ENCODE results near the gene HOXB7.
A peak's percentile ranks its signal among the peaks of the same experiment; 100 is the strongest.

HOXB7 gene

DNA sequence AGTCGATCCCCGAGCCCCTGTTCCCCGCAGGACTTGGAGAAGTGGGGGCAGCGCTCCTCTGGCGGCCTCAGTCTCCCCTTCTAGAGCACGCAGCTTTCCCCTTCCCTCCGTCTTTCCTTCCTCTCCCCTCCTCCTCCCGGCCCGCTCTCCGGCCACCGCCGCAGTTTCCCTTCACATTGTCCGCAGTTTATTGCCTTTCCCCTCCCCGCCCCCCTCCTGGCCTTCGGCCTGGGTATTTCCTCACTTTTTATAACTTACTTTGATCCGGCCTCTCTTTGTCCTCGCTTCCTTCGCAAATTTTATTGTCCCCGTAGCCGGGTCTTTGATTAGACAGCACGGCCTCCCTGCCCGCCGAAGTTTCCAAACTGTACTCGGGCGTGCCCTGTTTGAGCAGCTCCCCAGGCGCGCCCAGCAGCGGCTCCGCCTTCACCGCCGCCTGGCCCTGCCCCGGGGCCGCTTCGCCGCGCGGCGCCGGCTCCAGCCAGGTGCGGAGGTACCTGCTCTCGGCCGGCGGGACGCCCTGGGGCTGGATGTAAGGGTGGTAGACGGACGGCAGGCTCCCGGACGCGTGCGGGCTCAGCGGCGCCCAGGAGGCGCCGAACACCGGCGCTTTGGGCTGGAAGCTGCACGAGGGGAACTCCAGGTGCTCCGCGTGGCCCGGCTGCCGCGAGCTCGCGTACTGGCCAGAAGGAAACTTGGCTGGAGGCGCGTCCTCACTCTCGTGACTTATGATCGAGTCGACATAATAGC, 14.9 kb upstream of the HOXB7 start:
- TF ChIP-seq, protein P1, sequence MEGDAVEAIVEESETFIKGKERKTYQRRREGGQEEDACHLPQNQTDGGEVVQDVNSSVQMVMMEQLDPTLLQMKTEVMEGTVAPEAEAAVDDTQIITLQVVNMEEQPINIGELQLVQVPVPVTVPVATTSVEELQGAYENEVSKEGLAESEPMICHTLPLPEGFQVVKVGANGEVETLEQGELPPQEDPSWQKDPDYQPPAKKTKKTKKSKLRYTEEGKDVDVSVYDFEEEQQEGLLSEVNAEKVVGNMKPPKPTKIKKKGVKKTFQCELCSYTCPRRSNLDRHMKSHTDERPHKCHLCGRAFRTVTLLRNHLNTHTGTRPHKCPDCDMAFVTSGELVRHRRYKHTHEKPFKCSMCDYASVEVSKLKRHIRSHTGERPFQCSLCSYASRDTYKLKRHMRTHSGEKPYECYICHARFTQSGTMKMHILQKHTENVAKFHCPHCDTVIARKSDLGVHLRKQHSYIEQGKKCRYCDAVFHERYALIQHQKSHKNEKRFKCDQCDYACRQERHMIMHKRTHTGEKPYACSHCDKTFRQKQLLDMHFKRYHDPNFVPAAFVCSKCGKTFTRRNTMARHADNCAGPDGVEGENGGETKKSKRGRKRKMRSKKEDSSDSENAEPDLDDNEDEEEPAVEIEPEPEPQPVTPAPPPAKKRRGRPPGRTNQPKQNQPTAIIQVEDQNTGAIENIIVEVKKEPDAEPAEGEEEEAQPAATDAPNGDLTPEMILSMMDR (IDR thresholded peaks at IDR 0.05; ENCODE audit: low read depth, low read length, missing control alignments), result no peak
- H3K4me3 ChIP-seq (ENCODE audit: low read depth, low read length), result peak overlapping the region; percentile 47
- no peak for DNase-seq (ENCODE audit: low read depth)

DNA sequence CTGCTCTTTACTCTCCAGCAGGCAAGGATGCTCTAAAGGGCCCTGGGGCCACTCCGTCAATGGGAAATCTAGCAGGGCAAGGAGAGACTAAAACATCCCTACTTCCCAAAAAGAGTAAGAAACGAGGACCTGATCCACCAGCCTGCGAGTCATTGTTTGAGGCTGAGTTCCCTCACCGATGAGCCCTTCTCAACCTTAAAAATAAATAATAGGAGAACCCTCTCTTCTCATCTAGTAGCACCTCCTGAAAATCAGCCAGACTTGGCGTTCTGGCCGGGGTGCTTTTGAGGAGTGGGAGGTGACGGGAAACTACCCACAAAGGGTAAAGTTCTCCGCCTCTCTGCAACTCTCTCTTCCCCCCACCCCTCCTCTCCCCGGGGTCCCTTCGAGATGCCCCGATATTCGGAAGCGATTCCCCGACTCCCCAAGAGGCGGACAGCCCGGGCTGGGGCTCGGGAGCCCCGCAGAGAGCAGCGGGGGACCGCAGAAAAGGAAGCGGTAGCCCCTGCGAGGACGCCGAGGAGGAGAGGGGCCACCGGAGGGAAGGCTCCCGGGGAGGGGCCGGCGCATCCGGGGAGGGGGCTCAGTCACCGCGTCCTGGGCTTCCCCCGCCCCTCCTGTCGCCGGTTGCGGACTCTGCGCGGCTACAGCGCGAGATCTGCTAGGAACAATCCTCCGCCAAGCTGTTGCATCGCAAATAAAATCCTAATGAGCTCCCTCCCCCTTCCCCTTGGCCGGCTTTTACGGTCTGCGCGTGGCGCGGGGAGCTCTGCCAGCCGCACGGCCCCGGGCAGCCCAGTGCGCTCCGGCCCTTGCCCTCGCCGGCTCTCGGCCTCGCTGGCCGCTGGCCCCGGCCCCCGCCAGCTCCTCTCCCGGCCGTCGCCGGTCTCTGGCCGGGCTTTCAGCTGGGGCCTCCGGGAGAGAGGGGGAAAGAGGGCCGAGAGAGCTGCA, 14.0 kb upstream of the HOXB7 start:
- DNase-seq (ENCODE audit: low read depth), result no peak
- TF ChIP-seq, protein P1 (IDR thresholded peaks at IDR 0.05; ENCODE audit: low read depth, low read length, missing control alignments), result no peak
- H3K4me3 ChIP-seq (ENCODE audit: low read depth, low read length), result peak overlapping the region; percentile 47

DNA sequence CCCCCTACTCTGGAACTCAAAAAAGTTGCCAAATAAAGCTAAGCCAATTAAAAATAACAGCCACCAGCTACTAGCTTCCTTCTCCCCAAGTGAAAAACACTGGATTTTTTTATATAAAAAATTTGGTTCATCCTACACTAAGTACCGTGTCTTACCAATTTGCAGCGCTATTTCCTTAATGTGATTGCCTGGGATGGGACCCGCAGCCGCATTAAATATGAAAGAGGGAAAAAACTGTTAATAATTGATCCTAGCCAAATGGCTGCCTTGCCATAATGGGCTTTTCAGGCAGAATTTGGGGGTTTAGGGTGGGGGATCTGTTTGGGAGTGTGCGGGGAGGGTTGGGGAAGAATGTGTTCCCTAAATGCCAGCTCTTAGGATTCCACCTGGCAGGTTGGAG, 13.3 kb upstream of the HOXB7 start:
- TF ChIP-seq, protein P1 (IDR thresholded peaks at IDR 0.05; ENCODE audit: low read depth, low read length, missing control alignments), result no peak
- H3K4me3 ChIP-seq (ENCODE audit: low read depth, low read length), result no peak overlapping the region
- no peak for DNase-seq (ENCODE audit: low read depth)

DNA sequence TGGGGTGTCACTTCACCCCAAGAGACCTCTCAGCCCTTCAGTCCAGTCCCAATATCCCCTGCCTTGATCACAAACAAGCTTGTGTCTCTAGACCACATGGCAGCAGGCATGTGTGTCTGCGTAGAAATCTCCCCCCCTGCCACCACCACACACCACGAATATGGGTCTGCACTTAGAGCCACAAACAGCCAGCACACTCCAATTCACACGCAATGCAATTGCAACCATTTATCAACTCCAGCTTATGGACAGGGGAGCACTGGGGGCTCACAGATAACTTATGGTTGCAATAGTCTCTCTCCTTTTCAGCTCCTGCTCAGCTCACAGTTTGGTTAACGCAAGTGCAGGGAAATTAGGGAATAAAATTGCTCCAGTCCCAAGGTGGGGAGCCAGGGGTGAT, 12.8 kb upstream of the HOXB7 start:
- DNase-seq (ENCODE audit: low read depth), result no peak
- TF ChIP-seq, protein P1 (IDR thresholded peaks at IDR 0.05; ENCODE audit: low read depth, low read length, missing control alignments), result no peak
- H3K4me3 ChIP-seq (ENCODE audit: low read depth, low read length), result no peak overlapping the region

DNA sequence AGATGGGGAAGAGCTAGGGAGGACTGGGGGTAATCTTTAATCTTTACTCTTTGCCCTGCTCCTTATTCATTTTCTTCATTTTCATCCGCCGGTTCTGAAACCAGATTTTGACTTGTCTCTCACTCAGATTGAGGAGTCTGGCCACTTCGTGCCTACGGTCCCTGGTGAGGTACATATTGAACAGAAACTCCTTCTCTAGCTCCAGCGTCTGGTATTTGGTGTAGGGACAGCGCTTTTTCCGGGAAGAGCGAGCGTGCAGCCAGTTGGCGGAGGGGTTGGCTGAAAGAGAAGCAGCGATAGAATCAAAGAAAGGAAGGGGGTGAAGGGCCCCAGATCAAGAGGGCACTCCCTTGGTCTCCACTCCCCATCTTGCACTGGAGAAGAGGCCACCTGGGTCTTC, 12.0 kb upstream of the HOXB7 start:
- TF ChIP-seq, protein P1 (IDR thresholded peaks at IDR 0.05; ENCODE audit: low read depth, low read length, missing control alignments), result no peak
- no peak for DNase-seq (ENCODE audit: low read depth)
- H3K4me3 ChIP-seq (ENCODE audit: low read depth, low read length), result no peak overlapping the region

DNA sequence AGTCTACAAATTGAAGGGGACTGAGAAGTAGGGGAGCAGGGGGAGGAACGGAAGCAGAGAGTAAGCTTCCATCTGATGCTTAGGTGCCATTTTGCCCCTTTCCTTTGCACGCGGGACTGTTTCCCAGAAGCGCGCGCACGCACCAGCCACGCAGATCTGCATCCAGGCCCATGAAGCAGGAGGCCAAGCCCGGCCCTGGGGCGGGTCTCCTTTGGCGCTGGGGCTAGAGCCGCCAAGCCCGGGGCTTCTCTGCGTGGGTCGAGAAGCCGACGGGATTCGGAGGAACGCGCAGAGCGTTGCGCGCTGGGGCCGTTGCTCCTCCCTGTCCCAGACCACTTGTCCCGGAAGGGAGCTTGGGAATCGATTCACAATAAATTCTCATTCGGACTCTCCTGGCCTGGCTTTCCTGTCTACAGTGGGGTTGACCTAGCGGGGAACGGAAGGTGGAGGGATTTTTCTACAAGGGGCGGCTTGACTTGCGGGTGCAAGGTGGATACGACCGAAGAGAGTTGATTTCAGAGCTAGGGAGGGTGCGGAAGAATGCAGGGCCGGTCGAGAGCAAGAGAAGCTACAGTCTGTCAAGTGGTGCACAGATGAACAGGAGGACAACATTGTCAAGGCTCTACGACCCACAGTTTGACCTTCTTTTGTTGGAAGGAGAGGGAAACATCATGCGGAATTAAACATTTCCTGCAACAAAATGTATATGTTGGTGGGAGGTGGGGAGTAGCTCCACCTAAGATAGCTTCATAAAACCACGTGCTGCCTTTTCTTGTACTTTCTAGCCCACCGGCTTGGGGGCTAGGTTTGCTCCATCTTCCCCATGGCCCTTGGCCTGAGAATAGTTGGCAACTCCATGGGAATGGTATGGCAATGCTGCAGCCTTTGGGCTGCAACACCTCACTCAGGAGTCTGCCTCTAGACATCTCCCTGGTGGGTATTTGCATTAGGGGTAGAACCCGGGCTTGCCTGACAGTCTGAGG, 10.9 kb upstream of the HOXB7 start:
- TF ChIP-seq, protein P1 (IDR thresholded peaks at IDR 0.05; ENCODE audit: low read depth, low read length, missing control alignments), result no peak
- DNase-seq (ENCODE audit: low read depth), result no peak
- no peak overlapping the region for H3K4me3 ChIP-seq (ENCODE audit: low read depth, low read length)
